HTR-8/SVneo (cell line): ENCODE measurements around the gene CDK3.
A peak's percentile ranks its signal among the peaks of the same experiment; 100 is the strongest.
"Not testable (repeated sequence)": the region's sequence is repeated elsewhere in the genome, so short reads cannot be mapped to it uniquely, and the experiment has no call there.

Experiments
- DNase-seq: peaks from one replicate; pipeline ENCODE4 v3.0.0; 2011; ENCODE audit warnings: low spot score, mixed read lengths; ENCODE audit not compliant: insufficient read length
- FAIRE-seq: peaks from 2 replicates; lab custom pipeline; 2011; peaks lifted over from hg19 to GRCh38; lab: Jason Lieb, UNC

The CDK3 gene

DNA sequence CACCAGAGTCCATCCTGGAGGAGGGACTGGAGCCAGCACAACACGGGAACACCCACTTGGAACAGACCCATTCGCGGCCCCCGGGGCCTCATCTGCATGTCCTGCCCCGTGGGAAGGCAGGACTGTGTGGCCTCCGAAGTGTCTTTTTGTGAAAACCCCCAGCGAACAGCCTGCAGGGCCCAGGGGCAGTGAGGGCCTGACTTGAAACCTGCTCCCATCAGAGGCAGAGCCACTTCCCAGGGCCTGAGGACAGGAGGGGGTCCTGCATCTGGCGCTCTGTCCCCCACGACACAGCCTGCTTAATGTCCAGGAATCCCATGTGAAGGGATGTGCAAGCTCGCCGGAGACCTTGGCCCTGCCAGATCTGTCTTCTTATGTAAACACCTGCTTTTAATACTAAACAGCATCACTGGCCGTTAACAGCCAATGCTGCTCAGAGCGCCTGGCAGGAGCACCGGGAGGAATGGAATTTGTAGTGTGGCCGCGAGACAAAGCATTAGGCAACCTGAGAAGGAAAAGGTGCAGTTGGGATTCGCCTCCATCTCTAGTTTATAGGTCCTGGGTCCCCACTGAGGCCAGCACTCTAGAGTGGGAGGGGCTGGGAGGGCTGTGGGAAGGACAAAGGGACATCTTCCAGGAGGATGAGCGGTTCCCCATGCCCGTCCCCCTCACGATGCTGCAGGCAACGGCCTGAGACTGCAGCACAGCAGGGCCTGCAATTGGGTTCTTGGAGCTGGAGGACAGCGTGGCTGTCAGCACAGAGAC, 36.0 kb downstream of the CDK3 start:
- DNase-seq: no peak
- FAIRE-seq: no peak

GRCh38 chr17:76038050-76038449, 37.4 kb downstream of the CDK3 start:
- FAIRE-seq (no peak), DNase-seq (no peak)

GRCh38 chr17:76039121-76039520, 38.5 kb downstream of the CDK3 start:
- FAIRE-seq (no peak), DNase-seq (no peak)

DNA sequence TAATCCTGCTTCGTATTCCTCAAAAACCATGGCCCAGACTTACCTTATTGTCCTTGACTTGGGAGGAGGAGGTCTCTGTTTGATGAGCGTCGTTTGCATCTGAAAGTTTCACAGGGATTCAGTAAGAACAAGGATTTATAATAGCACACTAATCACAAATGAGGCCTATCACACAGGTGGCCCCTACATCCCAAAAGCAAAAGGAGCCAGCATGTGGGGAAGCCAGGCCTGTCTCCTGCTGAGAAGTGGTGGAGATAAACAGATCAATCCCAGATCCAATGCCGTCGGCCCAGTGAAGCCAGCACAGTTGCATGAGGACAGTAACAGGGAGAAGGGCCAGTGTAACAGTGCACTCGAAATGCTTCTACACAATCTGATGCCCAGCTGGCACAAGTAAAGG, 39.7 kb downstream of the CDK3 start:
- DNase-seq (no peak), FAIRE-seq (no peak)

- FAIRE-seq, DNase-seq: not testable (repeated sequence)
Measured at GRCh38 chr17:76042868-76043267, 42.2 kb downstream of the CDK3 start.

DNA sequence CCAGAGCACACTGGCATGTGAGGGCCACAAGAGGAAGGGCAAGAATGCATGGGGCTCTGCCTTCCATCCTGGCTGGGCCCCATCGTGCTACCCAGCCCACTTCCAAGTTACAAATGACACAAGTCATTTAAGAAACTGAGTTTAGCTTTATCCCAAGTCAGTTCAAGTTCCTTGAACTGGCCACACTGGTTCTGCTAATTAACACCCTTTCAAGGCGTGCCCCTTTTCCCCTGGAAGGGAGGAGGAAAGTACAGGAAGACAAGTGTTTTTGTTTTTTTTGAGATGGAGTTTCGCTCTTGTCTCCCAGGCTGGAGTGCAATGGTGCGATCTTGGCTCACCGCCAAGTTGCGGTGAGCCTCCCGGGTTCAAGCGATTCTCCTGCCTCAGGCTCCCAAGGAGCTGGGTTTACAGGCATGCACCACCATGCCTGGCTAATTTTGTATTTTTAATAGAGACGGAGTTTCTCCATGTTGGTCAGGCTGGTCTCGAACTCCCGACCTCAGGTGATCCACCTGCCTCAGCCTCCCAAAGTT, 43.9 kb downstream of the CDK3 start:
- not testable (repeated sequence) for DNase-seq, FAIRE-seq

- FAIRE-seq (no peak), DNase-seq (no peak)
Measured at GRCh38 chr17:76046064-76046463, 45.4 kb downstream of the CDK3 start.

DNA sequence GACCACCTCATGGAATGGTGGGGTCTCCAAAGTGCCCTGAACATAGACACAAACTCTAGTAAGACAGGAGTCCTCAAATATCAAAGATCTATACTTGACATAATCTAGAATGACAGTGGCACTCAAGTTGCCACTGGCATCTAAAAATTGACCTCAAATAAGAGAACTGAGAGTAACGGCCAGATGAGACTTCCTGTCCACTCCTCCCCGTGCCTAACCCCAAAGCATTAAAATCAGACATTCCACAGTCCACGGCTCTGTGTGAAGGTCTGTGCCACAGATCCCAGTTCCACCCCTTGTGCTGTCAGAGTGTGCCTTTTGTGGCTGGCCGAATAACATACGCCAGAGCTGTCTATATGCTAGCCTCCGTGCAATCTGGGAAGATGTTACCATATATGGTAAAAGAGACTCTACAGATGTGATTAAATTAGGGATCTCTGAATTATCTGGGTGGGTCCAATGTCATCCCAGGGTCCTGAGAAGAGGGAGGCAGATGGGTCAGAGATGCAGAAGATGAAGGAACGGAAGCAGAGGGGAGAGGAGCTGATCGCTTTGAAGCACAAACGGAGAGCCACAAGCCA, 47.5 kb downstream of the CDK3 start:
- DNase-seq: no peak
- FAIRE-seq: no peak

DNA sequence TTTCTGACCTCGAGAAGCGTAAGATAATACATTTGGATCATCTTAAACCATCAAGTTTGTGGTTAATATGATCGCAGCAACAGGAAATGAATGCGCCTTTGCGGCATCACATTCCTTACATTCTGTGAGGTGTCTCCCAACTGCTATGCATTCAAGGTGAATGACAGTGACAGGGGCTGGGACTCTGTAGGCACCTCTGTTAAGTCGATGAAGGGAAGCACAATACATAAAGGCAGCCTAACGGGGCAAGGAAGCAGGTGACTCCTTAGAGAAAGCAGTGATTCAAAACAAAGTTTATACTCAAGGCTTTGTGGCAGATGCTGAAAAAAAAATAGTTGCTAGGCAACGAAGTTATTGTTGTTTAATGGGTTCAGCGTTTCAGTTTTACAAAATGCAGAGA, 48.1 kb downstream of the CDK3 start:
- DNase-seq (peak; percentile 73), FAIRE-seq (peak; percentile 91)

DNA sequence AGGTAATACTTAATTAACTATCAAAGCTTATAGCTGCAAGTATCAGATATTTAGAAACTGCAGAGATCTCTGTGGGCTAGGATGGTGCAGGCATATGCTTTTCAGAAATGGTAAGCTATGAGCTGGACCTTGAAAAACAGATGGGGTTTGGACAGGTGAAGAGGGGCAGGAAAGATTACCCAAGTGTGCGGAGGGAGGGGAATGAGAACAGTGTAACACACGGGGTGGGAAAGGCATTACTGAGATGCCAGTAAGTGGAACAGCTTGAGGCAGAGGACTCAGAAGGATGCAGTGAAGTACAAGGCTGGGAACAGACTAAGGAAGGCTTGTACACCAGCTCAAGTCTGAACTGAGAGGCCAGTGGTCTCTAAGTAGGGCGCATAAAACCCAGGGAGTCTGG, 48.6 kb downstream of the CDK3 start:
- FAIRE-seq: no peak
- no peak for DNase-seq

GRCh38 chr17:76049836-76050537, 49.3 kb downstream of the CDK3 start:
- DNase-seq: no peak
- no peak for FAIRE-seq

DNA sequence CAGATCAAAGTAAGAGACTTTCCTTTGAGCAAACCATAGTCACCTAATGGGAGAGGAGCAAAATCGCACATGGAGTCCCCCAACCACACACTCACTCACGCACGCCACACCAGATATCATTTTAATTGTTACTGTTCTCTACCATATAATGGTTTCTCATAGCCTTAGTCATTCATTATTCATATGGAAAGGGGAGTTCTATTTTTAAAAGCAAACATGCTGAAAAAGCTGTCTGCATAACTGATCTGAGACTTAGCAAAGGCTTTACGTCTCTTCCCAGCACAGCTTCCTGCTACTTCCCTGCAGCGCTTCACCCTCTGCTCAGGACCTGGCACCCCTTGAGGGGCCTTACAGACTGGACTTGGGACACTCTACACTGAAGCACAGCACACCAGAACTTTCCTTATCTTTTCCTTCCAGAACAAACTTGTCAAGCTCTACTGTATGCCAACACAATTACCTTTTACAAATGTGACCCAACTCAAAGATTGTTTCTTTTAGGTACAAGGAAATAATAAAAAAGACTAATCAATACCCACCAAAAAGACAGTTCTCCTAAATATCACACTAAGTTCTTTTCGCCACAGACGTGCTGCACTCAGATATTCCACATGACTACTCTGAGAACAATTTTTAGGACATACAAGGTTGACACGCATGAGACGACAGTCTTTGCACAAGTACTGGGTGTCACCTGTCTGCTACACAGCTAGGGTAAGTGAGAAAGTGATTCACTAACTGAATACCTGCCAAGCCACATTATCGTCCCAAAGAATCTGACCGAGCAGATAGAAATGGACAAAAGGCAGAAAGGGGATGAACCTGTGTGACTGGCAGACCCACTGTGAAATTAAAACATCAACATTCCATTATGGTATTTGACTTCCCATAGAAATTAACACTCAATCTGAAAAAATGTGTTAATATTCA, 50.1 kb downstream of the CDK3 start:
- DNase-seq: no peak
- no peak for FAIRE-seq

DNA sequence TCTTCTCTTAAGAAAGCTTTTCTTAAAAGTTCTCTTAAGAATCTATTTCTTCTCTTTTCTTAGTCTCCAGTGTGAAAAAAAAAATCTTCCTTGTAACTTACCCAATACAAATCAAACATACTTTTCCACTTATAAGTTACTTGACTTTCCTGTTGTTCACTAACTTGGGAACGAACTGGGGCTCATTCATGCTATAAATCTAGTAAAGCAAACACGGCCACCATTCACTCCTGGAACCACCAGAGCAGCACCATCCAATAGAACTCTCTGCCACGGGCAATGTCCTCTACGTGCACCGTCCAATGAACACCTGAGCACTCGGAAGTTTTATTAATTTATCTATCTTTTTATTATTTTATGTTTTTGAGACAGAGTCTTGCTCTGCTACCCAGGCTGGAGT, 50.9 kb downstream of the CDK3 start:
- DNase-seq (no peak), FAIRE-seq (no peak)

DNA sequence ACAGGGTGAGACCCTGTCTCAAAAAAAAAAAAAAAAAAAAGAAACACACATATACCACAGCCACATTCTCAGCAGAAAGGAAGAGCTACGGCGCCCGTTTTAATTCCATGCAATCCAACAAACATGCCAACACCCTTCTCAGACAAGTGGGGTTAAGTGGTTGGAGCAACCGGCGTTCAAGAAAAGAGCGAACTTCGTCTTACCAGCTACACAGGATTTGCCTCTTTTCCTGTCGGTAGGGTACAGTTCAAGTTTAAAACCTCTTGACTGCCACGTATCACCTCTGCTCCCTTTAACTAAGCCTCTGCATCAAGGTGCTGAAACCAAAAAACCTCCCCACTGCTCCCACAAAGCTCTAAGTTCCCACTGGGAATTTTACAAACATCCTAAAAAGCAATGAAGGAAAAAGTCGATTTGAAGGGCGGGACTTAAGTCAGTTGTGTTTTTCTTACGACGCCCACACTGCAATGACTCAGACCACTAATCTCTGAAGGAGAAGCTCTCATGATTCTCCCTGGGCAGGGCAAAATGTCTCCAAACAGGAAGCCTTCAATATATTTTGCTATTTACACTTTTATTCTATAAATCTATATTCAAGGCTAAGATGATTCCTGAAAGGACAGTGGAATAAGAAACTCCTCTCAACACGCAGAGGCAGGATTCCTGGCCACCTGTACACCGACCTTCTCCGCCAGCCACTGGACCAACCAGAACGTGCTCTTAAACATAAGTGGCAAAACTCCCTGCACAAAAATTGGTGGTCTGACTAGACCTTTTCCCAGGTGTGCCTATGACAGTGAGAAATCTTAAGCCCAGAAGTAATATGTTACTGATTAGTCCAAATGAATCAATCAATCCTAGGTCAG, 52.8 kb downstream of the CDK3 start:
- DNase-seq: peak; percentile 67
- no peak for FAIRE-seq

DNA sequence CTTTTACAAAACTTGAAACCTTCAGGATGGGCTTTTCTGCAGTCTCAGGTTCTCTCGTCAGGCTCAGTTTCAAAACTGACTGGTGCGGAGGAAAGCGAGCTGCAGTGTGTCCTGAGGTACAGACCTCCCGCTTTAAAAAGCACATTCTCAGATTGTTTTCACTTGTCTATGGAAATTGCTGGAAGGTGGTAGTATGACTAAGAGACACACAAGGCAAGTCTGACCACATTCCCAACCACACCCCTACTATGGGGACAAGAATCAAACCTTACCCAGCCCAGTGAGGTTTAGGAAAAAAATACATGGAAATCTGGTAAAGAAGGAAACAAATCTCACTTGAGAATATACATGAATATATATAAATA, 53.4 kb downstream of the CDK3 start:
- FAIRE-seq: no peak
- no peak for DNase-seq
